ENCODE measurements around the gene KCND2. TPM values are rescaled to one million over a fixed set of nuclear protein-coding genes. Genes with fewer than 3 reads are reported as not detected.
"Not testable (repeated sequence)": the region's sequence is repeated elsewhere in the genome, so short reads cannot be mapped to it uniquely, and the experiment has no call there.

Gene KCND2
- total and polyA plus RNA-seq, 2 donors from 2014 or later, result 0.19 TPM; not detected in 1

DNA sequence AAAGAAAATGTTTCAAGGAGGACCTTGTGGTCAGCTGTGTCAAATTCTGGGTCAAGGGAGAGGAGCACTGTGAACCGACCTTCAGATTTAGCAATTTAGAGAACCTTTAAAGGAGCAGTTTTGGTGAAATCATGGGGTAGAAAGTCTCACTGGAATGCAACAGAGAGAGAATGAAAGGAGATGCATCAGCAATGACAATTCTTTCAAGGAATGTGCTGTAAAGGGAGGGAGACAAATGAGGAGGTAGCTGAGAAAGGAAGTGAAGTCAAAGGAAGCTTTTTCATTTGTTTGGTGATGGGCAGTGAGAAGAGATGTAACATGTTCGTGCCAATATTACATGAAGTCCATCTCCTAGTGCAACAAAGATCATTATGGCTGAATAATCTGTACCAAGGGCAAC, 418.9 kb downstream of the KCND2 start:
- Histone ChIP-seq H3K9ac (ENCODE audit: low read length in 3 of 3) (no peak overlapping the region), H3K4me1 (ENCODE audit: control insufficient read depth in 2 of 3, insufficient read depth in 2 of 3, low read depth in 1 of 3, low read length in 3 of 3) (no peaks in the 10 kb centered on the region), H3K27ac (ENCODE audit: low read depth in 2 of 2, low read length in 2 of 2) (no peak overlapping the region), H3K27me3 (ENCODE audit: control insufficient read depth, insufficient read depth, low read length) (no peaks in the 10 kb centered on the region), H3K36me3 (ENCODE audit: control insufficient read depth in 2 of 3, insufficient read depth in 3 of 3, low read length in 3 of 3) (no peaks in the 10 kb centered on the region), H3K9me3 (ENCODE audit: control insufficient read depth in 2 of 3, insufficient read depth in 1 of 3, low read length in 3 of 3) (no peaks in the 10 kb centered on the region), H3K4me3 (ENCODE audit: low read length in 3 of 3) (no peak overlapping the region)
- DNase-seq, result no peak
- TF ChIP-seq CTCF (IDR thresholded peaks at IDR 0.05; ENCODE audit: borderline replicate concordance, extremely low read depth, insufficient read depth), result no peak
- FAIRE-seq, result no peak
- intact Hi-C loops (cut with DNase I), result no loop called here

DNA sequence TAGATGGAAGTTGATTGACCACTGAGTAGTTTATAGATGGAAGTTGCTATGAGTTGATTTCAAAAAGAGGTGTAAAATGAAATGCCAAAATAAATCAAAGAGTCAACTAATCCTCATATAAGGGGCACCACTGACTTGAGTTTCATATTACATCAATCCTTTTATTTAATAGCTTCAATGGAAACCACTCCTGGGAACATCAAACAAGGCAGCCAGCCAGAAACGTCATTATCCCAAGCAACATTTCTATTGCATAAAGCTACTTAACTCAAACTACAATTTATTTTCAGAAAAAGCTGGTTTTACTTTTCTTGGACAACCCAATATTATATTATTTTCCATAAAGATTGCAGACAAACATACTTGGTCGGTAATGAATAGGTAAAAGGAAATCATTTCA, 422.9 kb downstream of the KCND2 start:
- FAIRE-seq, result no peak
- no peak for DNase-seq
- H3K9ac ChIP-seq (ENCODE audit: low read length in 3 of 3), result no peak overlapping the region

GRCh38 chr7:120700796-120701195, 427.8 kb downstream of the KCND2 start:
- Histone ChIP-seq H3K9me3 (ENCODE audit: control insufficient read depth in 2 of 3, insufficient read depth in 1 of 3, low read length in 3 of 3) (no peaks in the 10 kb centered on the region), H3K9ac (ENCODE audit: low read length in 3 of 3) (no peak overlapping the region), H3K4me1 (ENCODE audit: control insufficient read depth in 2 of 3, insufficient read depth in 2 of 3, low read depth in 1 of 3, low read length in 3 of 3) (no peaks in the 10 kb centered on the region), H3K36me3 (ENCODE audit: control insufficient read depth in 2 of 3, insufficient read depth in 3 of 3, low read length in 3 of 3) (no peaks in the 10 kb centered on the region), H3K27me3 (ENCODE audit: control insufficient read depth, insufficient read depth, low read length) (no peaks in the 10 kb centered on the region), H3K27ac (ENCODE audit: low read depth in 2 of 2, low read length in 2 of 2) (no peak overlapping the region), H3K4me3 (ENCODE audit: low read length in 3 of 3) (no peak overlapping the region)
- DNase-seq, result no peak
- TF ChIP-seq CTCF (IDR thresholded peaks at IDR 0.05; ENCODE audit: borderline replicate concordance, extremely low read depth, insufficient read depth), result no peak
- no peak for FAIRE-seq
- intact Hi-C loops (cut with DNase I), result no loop called here

More for the DNA sequence above, 422.9 kb downstream of the KCND2 start:
- Histone ChIP-seq H3K9me3 (ENCODE audit: control insufficient read depth in 2 of 3, insufficient read depth in 1 of 3, low read length in 3 of 3) (no peaks in the 10 kb centered on the region), H3K27ac (ENCODE audit: low read depth in 2 of 2, low read length in 2 of 2) (no peak overlapping the region), H3K4me1 (ENCODE audit: control insufficient read depth in 2 of 3, insufficient read depth in 2 of 3, low read depth in 1 of 3, low read length in 3 of 3) (no peaks in the 10 kb centered on the region), H3K4me3 (ENCODE audit: low read length in 3 of 3) (no peak overlapping the region), H3K27me3 (ENCODE audit: control insufficient read depth, insufficient read depth, low read length) (no peaks in the 10 kb centered on the region), H3K36me3 (ENCODE audit: control insufficient read depth in 2 of 3, insufficient read depth in 3 of 3, low read length in 3 of 3) (no peaks in the 10 kb centered on the region)
- intact Hi-C loops (cut with DNase I), result no loop called here
- TF ChIP-seq CTCF (IDR thresholded peaks at IDR 0.05; ENCODE audit: borderline replicate concordance, extremely low read depth, insufficient read depth), result no peak

- H3K9me3 ChIP-seq (ENCODE audit: control insufficient read depth in 2 of 3, insufficient read depth in 1 of 3, low read length in 3 of 3); DNase-seq; H3K4me1 ChIP-seq (ENCODE audit: control insufficient read depth in 2 of 3, insufficient read depth in 2 of 3, low read depth in 1 of 3, low read length in 3 of 3); FAIRE-seq; H3K27ac ChIP-seq (ENCODE audit: low read depth in 2 of 2, low read length in 2 of 2); H3K36me3 ChIP-seq (ENCODE audit: control insufficient read depth in 2 of 3, insufficient read depth in 3 of 3, low read length in 3 of 3); H3K9ac ChIP-seq (ENCODE audit: low read length in 3 of 3); H3K27me3 ChIP-seq (ENCODE audit: control insufficient read depth, insufficient read depth, low read length); H3K4me3 ChIP-seq (ENCODE audit: low read length in 3 of 3); intact Hi-C loops (cut with DNase I): not testable (repeated sequence)
These were observed 429.4 kb downstream of the KCND2 start for GRCh38 chr7:120702408-120702807.
